PC-3 (cell line): ENCODE measurements around the gene COL13A1. TPM values are rescaled to one million over a fixed set of nuclear protein-coding genes. Genes with fewer than 3 reads are reported as not detected.

ENCODE experiments used
- ATAC-seq: fragments of 200-7000 bp; cut with Tn5 transposase; 2 replicates; pipeline ENCODE4 v1.9.1; 2020; ENCODE audit warnings: mild to moderate bottlenecking, moderate library complexity
- BruUV-seq: library from RNA; stranded (reverse); fragments of 400-500 nt; replicated peaks from 2 replicates; lab custom pipeline; 2021; lab: Mats Ljungman, UMichigan
- CTCF ChIA-PET: fragments of 300-600 bp; sonication (Branson Sonifier 250); formaldehyde crosslinking; loops from one replicate; lab custom pipeline; 2022; ENCODE audit warnings: antibody characterized with exemption; lab: Charles Lee
- POLR2A ChIA-PET: fragments of 300-600 bp; sonication (Branson Sonifier 250); formaldehyde crosslinking; loops from one replicate; lab custom pipeline; 2022; ENCODE audit warnings: antibody characterized with exemption; ENCODE audit not compliant: unreplicated experiment; lab: Charles Lee
- DNase-seq: peaks from one replicate; pipeline ENCODE4 v3.0.0-alpha.2; 2015
- H2AFZ ChIP-seq: fragments of 300-600 bp; sonication (generic); 2 replicates; pipeline ENCODE4 v1.6.0; 2016; ENCODE audit warnings: antibody characterized with exemption, low read length
- H3F3A ChIP-seq: fragments of 300-600 bp; sonication (generic); one replicate; pipeline ENCODE4 v1.6.0; 2017; ENCODE audit warnings: antibody characterized with exemption, low read length, control low read depth, mild to moderate bottlenecking; ENCODE audit not compliant: unreplicated experiment
- H3K27ac ChIP-seq: fragments of 300-600 bp; sonication (generic); 2 replicates; pipeline ENCODE4 v1.5.1; 2016; ENCODE audit warnings: mild to moderate bottlenecking, low read length
- H3K27me3 ChIP-seq: fragments of 300-600 bp; sonication (generic); 2 replicates; pipeline ENCODE4 v1.6.1; 2016; ENCODE audit warnings: low read length, mixed read lengths
- H3K36me3 ChIP-seq: fragments of 300-600 bp; sonication (generic); 2 replicates; pipeline ENCODE4 v1.6.1; 2016; ENCODE audit warnings: low read depth, mixed run types, low read length, mixed read lengths
- H3K4me1 ChIP-seq: fragments of 300-600 bp; sonication (generic); 2 replicates; pipeline ENCODE4 v1.5.1; 2016; ENCODE audit warnings: low read length; ENCODE audit not compliant: insufficient read depth
- H3K4me2 ChIP-seq: fragments of 300-600 bp; sonication (generic); 2 replicates; pipeline ENCODE4 v1.6.0; 2016; ENCODE audit warnings: low read length
- H3K4me3 ChIP-seq: fragments of 300-600 bp; sonication (generic); 2 replicates; pipeline ENCODE4 v1.5.1; 2016; ENCODE audit warnings: mild to moderate bottlenecking, low read length, mixed read lengths
- H3K79me2 ChIP-seq: fragments of 300-600 bp; sonication (generic); 2 replicates; pipeline ENCODE4 v1.6.1; 2017; ENCODE audit warnings: low read length, mixed read lengths
- H3K9ac ChIP-seq: fragments of 300-600 bp; sonication (generic); 2 replicates; pipeline ENCODE4 v1.6.0; 2016; ENCODE audit warnings: mild to moderate bottlenecking, low read length
- H3K9me2 ChIP-seq: fragments of 300-600 bp; sonication (generic); replicated peaks from 2 replicates; pipeline ENCODE4 v1.6.1; 2016; ENCODE audit warnings: mixed run types, low read length, mixed read lengths
- H3K9me3 ChIP-seq: fragments of 300-600 bp; sonication (generic); 2 replicates; pipeline ENCODE4 v1.6.1; 2016; ENCODE audit warnings: low read length, mixed read lengths
- H4K20me1 ChIP-seq: fragments of 300-600 bp; sonication (generic); 2 replicates; pipeline ENCODE4 v1.6.1; 2016; ENCODE audit warnings: low read length, mixed read lengths
- CTCF ChIP-seq: fragments of 300-600 bp; sonication (generic); conservative IDR thresholded peaks from 2 replicates; pipeline ENCODE4 v1.5.1; 2017; ENCODE audit warnings: antibody characterized with exemption, low read depth, mild to moderate bottlenecking, low read length
- EZH2 ChIP-seq: fragments of 300-600 bp; sonication (generic); IDR thresholded peaks from one replicate; pipeline ENCODE4 v1.6.1; 2017; ENCODE audit warnings: antibody characterized with exemption, mild to moderate bottlenecking, low read length; ENCODE audit not compliant: unreplicated experiment
- EZH2phosphoT487 ChIP-seq: fragments of 300-600 bp; sonication (generic); IDR thresholded peaks from 2 replicates; pipeline ENCODE4 v1.6.1; 2018; ENCODE audit warnings: mild to moderate bottlenecking, antibody characterized with exemption, low read length, borderline replicate concordance
- intact Hi-C: fragments of 100-400 bp; cut with micrococcal nuclease; formaldehyde crosslinking; loops from 2 replicates; pipeline ENCODE4 v1.9.0; 2023
- total RNA-seq: library from RNA; depleted of rRNA; stranded (reverse); fragments of >200 nt; gene quantifications from 2 replicates; pipeline ENCODE4 v1.2.3, GENCODE V29; 2014

The COL13A1 gene
- total RNA-seq, 1 experiment from 2014 or later, result 201 TPM

GRCh38 chr10:69761320-69761719 is 40.4 kb upstream of the COL13A1 start:
- peaks cover 6% of the 10 kb centered on the region; the same call in 1 of the 2 replicates for H3K27me3 ChIP-seq
- intact Hi-C loops, result no loop called here
- no peak for TF ChIP-seq CTCF
- TF ChIP-seq EZH2phosphoT487, result no peak
- TF ChIP-seq EZH2, result no peak
- no peak overlapping the region for H3K4me2 ChIP-seq
- H3K36me3 ChIP-seq, result no peaks in the 10 kb centered on the region
- no peak overlapping the region for H3K9ac ChIP-seq
- no peak for ATAC-seq
- ChIA-PET POLR2A (no interaction called here), CTCF (no interaction called here)
- no peaks in the 10 kb centered on the region for H3K79me2 ChIP-seq
- no peaks in the 10 kb centered on the region for H3K9me3 ChIP-seq
- H2AFZ ChIP-seq, result no peak overlapping the region
- H4K20me1 ChIP-seq, result no peaks in the 10 kb centered on the region
- no peak for DNase-seq
- BruUV-seq, result no TSS peak
- H3K27ac ChIP-seq, result no peak overlapping the region
- H3K4me1 ChIP-seq, result no peaks in the 10 kb centered on the region
- H3F3A ChIP-seq, result no peaks in the 10 kb centered on the region
- H3K4me3 ChIP-seq, result no peak overlapping the region
- no peaks in the 10 kb centered on the region for H3K9me2 ChIP-seq

- intact Hi-C loops, result no loop called here
- H3K4me3 ChIP-seq, result no peak overlapping the region
- no peak overlapping the region for H3K4me2 ChIP-seq
- H3K9me2 ChIP-seq, result no peaks in the 10 kb centered on the region
- BruUV-seq, result no TSS peak
- peaks cover 14% of the 10 kb centered on the region for H3K4me1 ChIP-seq
- peaks cover 2% of the 10 kb centered on the region; the same call in 1 of the 2 replicates for H3K27me3 ChIP-seq
- ATAC-seq, result no peak
- no peaks in the 10 kb centered on the region for H4K20me1 ChIP-seq
- ChIA-PET POLR2A (no interaction called here), CTCF (interaction anchor here (0.8 kb wide), 1 partner anchor 35 kb away, joined by 3 read pairs; no protein-coding TSS in a partner anchor)
- H3K36me3 ChIP-seq, result no peaks in the 10 kb centered on the region
- H3K9ac ChIP-seq, result no peak overlapping the region
- no peaks in the 10 kb centered on the region for H3F3A ChIP-seq
- H3K27ac ChIP-seq, result no peak overlapping the region
- DNase-seq, result no peak
- no peaks in the 10 kb centered on the region for H3K9me3 ChIP-seq
- H2AFZ ChIP-seq, result no peak overlapping the region
- H3K79me2 ChIP-seq, result no peaks in the 10 kb centered on the region
- TF ChIP-seq CTCF, result no peak
Measured at GRCh38 chr10:69766161-69766910, 35.4 kb upstream of the COL13A1 start.

GRCh38 chr10:69767793-69768192 is 33.9 kb upstream of the COL13A1 start:
- Histone ChIP-seq H3K4me3 (no peak overlapping the region), H2AFZ (no peak overlapping the region), H3K4me1 (peaks cover 14% of the 10 kb centered on the region), H3K36me3 (no peaks in the 10 kb centered on the region), H3K79me2 (no peaks in the 10 kb centered on the region), H3K9ac (no peak overlapping the region), H4K20me1 (no peaks in the 10 kb centered on the region), H3F3A (no peaks in the 10 kb centered on the region), H3K4me2 (no peak overlapping the region), H3K9me2 (no peaks in the 10 kb centered on the region), H3K9me3 (no peaks in the 10 kb centered on the region), H3K27me3 (no peaks in the 10 kb centered on the region), H3K27ac (no peak overlapping the region)
- ChIA-PET POLR2A (no interaction called here), CTCF (interaction anchor here (0.5 kb wide), 1 partner anchor 600 kb away, joined by 8 read pairs; no protein-coding TSS in a partner anchor)
- TF ChIP-seq EZH2, result no peak
- no peak for TF ChIP-seq CTCF
- TF ChIP-seq EZH2phosphoT487, result no peak
- DNase-seq, result no peak
- intact Hi-C loops, result no loop called here
- BruUV-seq, result no TSS peak
- ATAC-seq, result no peak
